Activated CD4-positive, CD25-positive, alpha-beta regulatory T cell treated with anti-CD3 and anti-CD28 coated beads, Interleukin-2, amount 50 U/mL, for 24 hours (primary cell): ENCODE measurements around the gene POLR3A.
A peak's percentile ranks its signal among the peaks of the same experiment; 100 is the strongest.
"Not testable (repeated sequence)": the region's sequence is repeated elsewhere in the genome, so short reads cannot be mapped to it uniquely, and the experiment has no call there.

Source experiments
- ATAC-seq, 2 donors: fragments of 150-1000 bp; cut with Tn5 transposase; one replicate each; pipeline ENCODE4 v1.10.0; 2021; ENCODE audit warnings: mild to moderate bottlenecking in 1 of 2, moderate library complexity in 1 of 2

Gene POLR3A

DNA sequence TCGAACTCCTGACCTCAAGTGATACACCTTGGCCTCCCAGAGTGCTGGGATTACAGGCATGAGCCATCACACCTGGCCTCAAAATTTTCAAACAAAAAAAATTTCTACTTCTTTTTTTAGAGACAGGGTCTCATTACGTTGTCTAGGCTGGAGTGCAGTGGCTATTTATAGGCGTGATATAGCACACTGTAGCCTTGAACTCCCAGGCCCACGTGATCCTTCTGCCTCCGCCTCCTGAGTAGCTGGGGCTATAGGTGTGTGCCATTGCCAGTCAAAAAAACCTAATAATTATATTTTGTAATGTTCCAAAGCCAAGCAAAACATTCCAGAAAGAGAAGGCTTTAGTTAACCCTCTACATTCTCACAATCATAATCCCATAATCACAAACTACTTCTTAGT is 13.8 kb downstream of the POLR3A start:
- no peak for ATAC-seq

DNA sequence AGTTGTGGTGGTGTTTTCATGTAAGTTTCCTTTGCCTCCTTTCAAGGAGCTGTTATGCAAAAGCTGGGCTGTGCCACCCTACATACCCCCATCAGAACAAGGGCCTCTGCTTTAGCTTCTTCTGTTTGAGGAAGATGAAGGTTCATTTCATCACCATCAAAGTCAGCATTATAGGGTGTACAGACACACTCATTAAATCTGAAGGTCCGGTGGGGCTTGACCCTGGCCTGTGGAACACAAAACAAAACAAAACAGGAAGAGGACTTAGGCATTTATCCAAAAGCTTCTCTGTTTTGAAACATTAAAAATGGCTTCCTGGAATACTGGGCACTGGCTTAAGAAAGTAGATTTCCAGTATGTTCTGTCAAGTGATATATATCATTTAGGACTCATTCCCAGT is 15.8 kb downstream of the POLR3A start:
- ATAC-seq = no peak

- ATAC-seq = no peak
Observed at GRCh38 chr10:78011065-78011464, 18.2 kb downstream of the POLR3A start.

DNA sequence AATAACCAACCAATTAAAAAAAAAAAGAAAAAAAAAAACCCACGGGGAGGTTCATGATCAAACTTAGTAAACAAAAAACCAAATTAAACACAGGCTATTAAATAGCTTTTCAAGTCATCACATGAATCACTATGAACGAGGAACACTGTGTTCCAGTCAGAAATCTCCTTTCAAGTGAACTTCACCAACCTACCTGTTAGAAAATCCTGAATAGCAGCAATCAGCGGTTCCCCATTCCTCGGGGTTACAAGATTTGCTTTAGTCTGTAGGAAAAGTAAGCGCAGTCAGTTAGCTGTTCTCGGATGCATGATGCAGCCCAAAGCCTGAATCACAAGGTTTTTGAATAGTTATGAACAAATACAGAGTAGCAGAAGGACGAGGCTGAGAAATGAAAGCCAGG is 19.0 kb downstream of the POLR3A start:
- no peak for ATAC-seq

- ATAC-seq = no peak
Observed at GRCh38 chr10:78009662-78010061, 19.7 kb downstream of the POLR3A start.

GRCh38 chr10:78007172-78007571 is 22.1 kb downstream of the POLR3A start:
- ATAC-seq = no peak

DNA sequence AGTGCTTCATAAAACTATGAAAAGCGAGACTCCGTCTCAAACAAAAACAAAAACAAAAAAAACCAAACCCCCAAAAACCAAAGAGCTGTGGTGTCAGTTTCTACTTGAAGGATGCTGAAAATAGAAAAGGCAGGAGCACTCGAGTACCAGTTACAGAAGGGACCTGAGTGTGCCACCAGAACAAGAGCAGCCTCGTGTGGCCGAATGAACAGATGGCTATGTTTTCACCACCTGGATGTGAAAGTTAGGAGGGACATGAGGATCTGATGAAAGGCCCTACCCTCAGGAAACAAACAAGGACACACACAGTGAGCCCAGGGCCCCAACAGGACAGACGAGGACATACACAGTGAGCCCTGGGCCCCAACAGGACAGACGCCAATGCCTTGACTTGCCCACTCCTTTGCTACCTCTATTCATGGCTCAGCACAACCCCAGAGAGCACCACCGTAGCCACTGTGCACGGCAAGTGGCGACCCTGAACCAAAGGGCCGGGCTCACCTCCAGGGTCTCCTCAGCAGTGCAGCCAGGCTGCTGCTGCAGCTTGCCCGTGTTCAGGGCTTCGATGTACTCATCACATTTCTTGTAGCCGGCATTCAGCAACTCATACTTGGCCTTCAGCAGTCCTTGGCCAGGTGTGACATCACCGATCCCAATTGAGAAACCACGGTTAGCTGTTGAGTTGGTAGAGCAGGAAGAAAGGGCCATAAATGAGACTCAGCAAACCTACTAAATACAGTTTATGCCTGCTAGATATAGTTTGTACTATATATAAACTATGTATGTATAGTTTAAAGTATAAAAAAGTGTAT is 24.9 kb downstream of the POLR3A start:
- no peak for ATAC-seq

DNA sequence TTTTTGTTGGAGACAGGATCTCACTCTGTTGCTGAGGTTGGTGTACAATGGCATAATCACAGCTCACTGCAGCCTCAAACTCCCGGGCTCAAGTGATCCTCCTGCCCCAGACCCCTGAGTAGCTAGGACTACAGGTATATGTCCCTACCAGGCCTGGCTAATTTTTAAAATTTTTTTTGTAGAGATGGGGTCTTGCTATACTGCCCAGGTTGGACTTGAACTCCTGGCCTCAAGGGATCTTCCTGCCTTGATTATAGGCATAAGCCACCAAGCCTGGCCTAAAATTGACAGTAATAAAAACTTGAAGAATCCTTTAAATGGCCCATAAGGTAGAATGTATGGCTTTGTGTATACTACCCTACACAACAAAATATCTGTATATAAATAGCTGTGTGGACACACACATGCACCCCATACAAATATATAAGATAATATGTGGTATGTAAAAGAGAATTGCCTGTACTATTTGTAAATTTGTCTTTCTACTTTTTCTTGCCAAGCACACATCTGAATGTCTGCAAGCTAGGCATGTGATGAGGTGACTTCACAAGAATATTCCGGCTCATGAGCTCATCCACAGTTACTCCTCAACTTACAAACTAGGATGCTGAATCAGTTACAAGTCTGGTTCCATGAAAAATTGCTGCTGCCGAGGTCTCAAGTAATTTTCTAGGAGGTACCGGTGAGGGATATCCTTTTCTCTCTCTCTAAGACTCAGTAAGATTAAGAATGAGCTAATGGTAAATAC is 26.6 kb downstream of the POLR3A start:
- ATAC-seq = no peak

DNA sequence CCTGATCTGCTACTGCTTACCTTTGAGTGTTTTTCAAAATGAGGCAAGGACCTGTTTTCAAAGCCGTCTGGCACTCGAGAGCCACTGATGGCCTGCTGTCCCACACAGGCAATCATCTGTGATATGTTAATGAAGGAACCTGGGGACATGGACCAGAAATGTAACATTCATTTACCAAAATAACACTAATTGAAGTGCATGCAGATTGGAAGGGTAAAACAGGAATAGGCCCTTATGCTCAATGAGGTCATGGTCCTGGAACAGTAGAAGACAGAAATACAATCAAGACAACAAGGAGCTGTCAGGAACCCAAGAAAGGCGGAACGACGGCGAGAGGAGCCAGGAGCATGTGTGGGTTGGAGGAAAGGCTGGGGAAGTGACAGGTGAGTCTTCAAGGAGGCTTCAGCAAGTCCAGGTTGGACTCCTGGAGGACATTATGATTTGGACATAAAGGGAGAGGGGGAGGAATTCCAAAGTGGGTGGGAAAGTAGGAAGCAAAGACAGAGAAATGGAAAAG is 28.3 kb downstream of the POLR3A start:
- ATAC-seq = no peak

DNA sequence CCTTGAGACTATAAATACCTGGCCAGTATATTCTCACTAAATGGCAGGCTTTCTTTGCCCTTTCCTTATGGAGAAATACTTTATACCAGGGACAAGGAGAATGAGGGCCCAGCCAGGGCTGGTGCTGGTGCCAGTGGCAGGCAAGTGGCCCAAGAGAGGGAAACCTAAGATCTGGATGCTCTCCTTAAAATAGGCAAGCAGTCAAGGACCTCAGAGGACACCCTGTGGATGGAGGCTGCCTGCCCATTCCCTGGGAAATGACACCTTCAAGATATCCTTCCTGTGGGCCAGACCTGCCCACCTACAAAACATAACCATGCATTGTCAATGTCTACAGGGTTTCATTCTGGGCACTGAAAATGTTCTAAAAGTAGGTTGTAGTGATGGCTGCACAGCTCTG is 29.1 kb downstream of the POLR3A start:
- ATAC-seq = no peak

- ATAC-seq = not testable (repeated sequence)
Observed at GRCh38 chr10:77998780-77999179, 30.5 kb downstream of the POLR3A start.

- ATAC-seq = no peak
Observed at GRCh38 chr10:77993620-77994019, 35.7 kb downstream of the POLR3A start.

GRCh38 chr10:77989081-77989724 is 40.1 kb downstream of the POLR3A start:
- ATAC-seq = peak in 1 of 2 donors; percentile 27

DNA sequence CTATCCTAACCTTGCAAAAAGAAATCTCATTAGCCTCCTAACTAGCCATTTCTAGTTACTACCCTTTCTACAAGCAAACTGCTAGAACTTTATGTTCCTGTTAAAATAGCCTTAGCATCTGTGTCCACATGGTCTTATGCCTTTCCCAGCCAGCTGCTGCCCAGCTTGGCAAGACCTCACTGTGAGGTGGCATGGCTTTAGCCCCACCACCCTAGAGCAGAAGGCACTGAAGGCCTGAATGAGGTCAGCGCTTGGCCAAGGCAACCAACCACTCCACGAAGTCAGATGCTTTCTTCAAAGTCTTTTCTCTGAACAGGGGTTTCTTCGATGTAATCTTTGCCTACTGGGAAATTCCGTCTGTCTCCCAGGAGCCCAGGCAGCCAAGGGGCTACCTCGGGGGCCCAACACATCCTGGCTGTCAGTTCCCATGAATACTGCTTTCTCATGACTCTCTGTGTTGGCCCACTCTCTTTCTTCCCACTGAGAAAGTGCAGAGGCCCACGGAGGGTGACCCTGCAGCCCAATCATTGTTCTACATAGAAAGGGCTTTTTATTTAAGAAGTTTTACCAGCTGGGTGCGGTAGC is 41.6 kb downstream of the POLR3A start:
- ATAC-seq = no peak

DNA sequence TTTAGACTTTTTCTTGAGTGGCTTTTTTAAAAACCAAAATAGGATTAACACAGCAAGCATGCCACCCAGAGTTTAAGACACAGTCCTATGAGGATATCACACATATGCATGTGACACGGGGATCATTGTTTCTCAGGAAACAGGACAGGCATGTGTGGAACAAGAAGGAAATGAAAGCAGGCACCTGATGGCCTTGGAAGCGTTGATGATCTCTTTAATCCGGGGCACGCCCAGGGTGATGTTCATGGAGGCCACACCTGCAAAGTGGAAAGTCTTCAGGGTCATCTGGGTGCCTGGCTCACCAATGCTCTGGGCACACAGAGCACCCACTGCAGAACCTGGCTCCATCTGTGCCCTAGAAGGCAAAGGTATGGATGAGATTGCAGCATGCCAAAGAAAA is 44.3 kb downstream of the POLR3A start:
- ATAC-seq = no peak

GRCh38 chr10:77983384-77984341 is 45.7 kb downstream of the POLR3A start:
- no peak for ATAC-seq

DNA sequence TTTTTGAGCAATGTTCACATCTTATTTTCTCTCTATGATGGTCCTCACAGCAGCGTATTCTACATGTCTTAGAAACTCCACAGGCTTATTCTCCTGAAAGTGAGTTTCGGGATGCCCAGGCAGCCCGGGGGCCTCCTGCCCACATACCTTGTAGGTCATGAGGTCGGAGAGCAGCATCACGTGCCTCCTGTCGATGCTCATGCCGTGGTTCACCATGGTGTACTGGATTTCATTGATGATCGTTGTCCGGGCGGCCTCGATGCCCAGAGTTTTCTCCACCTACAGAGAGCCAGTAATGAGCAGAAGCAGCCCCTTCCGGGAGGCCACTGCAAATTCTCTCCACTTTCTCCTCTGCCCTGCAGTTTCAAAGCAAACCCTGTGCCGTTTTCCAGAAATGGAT is 48.0 kb downstream of the POLR3A start:
- no peak for ATAC-seq

DNA sequence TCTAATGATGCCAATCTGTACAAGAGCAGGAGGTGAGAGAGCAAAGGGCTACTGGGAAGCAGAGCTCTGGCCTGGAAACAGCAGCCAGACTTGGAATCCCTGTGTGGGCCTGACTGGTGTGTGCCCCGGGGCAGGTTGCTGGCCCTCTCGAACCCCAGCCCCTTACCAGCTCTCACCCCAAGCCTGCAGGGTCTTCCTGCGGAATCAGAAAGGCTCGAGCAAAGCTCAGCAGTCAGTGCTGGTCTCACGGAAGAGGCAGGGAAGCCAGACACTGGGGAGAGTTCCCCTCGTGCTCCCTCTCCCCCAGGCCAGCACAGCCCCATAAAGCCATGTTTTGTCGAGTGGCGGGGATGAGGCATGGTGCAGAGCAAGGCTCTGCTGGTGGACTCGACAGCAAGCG is 50.1 kb downstream of the POLR3A start:
- no peak for ATAC-seq

DNA sequence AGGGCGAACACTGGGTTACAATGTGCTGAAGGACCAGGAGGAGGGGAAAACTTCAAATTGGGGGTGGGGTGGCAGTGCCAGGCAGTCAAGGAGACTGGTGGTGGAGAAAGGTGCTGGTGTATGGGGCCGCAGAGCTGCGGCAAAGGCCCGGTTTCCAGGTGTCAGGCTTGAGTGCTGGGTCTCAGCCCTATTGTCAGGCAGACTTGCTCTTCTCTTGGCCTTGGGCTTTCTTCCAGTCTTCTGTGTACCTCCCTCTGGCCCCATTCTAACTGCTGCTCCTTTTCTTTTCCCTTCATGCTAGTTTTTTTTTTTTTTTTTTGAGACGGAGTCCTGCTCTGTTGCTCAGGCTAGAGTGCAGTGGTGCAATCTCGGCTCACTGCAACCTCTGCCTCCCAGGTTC is 51.0 kb downstream of the POLR3A start:
- no peak for ATAC-seq

DNA sequence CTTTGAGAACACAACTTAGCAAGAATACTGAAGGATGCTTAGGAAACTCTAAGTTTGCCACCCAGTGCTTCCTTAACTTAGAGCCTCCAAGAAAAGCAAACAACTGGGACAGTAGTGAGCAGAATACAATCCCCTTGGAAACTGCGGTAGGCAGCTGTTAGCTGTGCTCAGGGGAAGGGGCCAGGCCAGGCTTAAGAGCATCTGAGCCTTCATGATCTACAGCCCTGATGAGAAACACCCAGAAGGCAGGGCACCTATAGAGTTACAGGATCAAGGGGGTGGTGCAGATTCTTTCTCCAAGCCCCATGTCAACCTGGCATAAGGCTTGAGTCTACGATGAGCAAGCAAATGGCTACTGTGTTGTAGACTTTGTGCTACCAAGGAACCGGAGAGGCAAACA is 51.4 kb downstream of the POLR3A start:
- no peak for ATAC-seq

GRCh38 chr10:77977016-77977415 is 52.3 kb downstream of the POLR3A start:
- no peak for ATAC-seq

GRCh38 chr10:77975086-77975666 is 54.1 kb downstream of the POLR3A start:
- no peak for ATAC-seq
